DMS 273 (cell line): ENCODE data around the gene LGALS3BP.

Experiments used
- DNase-seq: peaks from one replicate; lab custom pipeline; 2025; ENCODE audit not compliant: unreplicated experiment; lab: John Stamatoyannopoulos, UW

Gene LGALS3BP

DNA sequence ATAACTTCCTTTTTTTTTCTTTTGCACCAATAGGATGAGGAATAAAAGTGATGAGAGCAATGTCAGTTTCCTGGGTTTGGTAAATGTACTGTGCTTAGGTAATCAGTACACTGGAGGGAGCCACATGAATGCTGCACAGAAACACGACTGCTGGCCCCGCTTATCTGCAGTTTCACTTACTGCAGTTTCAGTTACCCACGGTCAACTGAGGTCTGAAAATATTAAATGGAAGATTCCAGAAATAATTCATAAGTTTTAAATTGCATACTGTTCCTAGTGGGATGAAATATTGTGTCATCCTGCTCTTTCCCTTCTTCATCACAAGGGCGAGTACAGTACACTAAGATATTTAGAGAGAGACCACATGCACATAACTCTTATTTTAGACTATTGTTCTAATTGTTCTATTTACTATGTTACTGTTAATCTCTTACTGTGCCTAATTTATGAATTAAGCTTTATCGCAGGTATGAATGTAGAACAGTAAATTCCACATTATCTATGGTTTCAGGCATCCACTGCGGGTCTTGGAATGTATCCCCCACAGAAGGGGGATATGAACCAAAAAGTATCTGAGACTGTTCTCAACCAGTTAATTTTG, 6.4 kb upstream of the LGALS3BP start:
- DNase-seq: peak; percentile 37

DNA sequence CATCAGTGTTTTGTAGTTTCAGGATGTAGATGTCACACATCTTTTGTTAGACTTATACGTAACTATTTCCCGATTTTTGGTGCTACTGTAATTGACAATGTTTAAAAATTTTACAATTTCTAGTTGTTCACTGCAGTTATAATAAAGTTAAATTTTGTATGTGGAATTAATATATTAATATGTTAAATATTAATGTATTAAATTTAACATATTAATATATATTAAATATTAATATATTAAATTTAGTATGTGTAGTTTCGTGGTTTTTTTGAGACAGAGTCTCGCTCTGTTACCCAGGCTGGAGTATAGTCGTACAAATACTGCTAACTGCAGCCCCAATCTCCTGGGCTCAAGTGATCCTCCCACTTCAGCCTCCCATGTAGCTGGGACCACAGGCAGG, 5.7 kb upstream of the LGALS3BP start:
- DNase-seq: no peak

- no peak for DNase-seq
Observed at GRCh38 chr17:78981010-78981888, 1.5 kb upstream of the LGALS3BP start.

GRCh38 chr17:78980624-78980972, 875 bp upstream of the LGALS3BP start:
- no peak for DNase-seq

- peak; percentile 41 for DNase-seq
Observed at GRCh38 chr17:78977997-78978973, 1.4 kb downstream of the LGALS3BP start.

- no peak for DNase-seq
Observed at GRCh38 chr17:78977681-78977943, 2.1 kb downstream of the LGALS3BP start.

DNA sequence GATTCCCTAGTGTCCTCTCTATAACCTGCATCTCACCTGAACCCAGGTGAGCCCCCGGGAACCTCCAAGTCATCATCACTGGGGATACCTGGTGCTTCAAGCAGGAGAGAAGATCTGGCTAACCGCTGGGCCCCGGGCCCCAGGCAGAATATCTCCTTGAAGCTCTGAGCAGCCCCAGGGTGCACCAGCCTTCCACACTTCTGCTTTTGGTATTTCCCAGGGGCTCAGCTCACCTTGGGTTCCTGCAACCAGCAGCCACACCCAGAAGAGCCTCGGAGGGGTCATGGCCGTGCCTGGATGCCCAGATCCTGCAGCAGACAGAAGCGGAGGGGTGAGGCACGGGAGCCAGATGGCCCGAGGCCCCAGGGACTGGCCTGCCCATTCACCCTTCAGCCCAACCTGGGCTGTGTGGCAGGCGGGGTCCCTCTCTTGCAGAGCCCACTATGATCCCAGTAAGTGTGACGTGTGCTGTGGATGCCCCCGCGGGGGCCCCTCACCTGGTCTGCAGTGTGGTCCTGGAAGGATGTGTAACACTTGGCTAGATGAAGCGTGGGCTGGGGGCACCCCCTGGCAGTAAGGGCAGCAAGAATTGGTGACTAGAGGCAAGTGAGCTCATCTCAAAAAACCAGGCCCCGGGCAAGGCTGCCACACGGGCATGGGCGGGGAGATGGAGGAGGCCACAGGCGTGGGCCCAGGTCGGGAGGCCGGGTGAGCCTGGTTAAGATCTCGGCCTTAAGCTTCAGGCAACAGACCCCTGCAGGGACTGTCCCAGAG, 2.6 kb downstream of the LGALS3BP start:
- no peak for DNase-seq

DNA sequence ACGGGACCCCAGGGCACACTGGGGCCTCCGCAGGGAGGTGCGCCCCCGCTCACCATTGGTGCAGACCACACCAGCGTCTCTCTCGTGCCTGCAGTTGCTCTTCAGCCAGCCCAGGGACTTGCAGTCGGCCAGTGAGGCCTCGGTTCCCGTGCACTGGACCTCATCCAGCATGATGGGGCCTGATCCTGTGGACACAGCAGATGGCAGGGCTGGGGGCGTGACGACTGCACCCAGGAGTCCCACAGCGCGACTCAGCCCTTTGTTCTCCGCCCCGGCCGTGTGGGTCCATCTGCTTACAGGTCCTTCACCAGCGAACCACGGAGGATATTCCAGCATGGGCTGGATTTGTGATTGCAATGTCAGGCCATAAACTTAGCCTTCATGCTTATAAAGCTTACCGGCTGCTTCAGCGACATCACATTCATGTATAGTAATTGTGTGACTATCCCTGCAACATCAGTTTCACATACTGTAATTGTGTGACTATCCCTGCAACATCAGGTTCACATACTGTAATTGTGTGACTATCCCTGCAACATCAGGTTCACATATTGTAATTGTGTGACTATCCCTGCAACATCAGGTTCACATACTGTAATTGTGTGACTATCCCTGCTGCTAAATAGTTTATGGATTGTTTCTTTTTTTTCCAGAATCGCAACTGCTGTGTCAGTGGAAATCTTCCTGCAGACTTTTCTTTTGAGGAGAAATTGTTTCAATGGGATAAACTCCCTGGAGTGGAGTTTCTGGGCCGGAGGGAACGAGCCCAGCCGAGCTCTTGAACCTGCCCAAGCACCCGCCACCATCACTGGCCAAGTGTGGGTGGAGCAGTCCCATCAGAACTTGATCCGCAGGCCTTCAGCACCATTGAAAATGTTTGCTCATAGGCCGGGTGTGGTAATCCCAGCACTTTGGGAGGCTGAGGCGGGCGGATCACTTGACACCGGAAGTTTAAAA, 4.8 kb downstream of the LGALS3BP start:
- DNase-seq: peak; percentile 85

DNA sequence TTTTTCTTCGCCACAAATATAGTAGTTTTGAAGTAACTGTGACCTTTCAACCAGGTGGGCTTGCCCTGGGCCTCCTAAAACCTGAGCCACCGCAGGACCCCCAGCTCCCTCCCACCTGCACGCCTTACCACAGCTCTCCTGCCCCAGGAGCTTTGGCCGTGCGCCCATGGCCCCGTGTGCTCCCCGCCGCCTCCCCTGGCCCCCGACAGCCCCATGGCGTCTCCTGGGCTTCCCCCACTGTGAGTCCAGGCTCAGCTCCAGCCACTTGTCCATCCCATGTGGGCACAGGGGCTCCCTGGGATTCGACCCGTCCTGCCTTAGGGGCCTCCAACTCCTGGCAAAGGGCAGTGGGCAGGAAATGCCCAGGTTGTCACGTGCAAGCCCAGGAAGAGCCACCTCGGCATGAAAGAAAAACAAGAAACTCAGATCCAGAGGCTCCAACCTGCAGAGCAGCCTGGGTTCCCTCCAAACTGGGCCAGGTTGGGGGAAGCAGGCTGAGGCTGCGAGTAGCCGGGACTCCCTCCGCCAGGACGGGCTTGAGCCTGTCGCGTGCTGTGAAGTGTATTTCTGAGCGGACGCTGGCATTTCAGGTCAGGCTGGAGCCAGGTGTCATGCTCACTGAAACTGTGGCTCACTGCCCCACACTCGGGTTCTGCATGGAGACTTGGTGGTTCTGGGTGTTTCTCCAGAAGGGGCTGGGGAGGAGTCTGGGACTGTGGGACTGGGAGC, 5.8 kb downstream of the LGALS3BP start:
- no peak for DNase-seq

- peak; percentile 35 for DNase-seq
Observed at GRCh38 chr17:78973196-78973595, 6.5 kb downstream of the LGALS3BP start.

GRCh38 chr17:78972507-78973105, 7.1 kb downstream of the LGALS3BP start:
- no peak for DNase-seq

DNA sequence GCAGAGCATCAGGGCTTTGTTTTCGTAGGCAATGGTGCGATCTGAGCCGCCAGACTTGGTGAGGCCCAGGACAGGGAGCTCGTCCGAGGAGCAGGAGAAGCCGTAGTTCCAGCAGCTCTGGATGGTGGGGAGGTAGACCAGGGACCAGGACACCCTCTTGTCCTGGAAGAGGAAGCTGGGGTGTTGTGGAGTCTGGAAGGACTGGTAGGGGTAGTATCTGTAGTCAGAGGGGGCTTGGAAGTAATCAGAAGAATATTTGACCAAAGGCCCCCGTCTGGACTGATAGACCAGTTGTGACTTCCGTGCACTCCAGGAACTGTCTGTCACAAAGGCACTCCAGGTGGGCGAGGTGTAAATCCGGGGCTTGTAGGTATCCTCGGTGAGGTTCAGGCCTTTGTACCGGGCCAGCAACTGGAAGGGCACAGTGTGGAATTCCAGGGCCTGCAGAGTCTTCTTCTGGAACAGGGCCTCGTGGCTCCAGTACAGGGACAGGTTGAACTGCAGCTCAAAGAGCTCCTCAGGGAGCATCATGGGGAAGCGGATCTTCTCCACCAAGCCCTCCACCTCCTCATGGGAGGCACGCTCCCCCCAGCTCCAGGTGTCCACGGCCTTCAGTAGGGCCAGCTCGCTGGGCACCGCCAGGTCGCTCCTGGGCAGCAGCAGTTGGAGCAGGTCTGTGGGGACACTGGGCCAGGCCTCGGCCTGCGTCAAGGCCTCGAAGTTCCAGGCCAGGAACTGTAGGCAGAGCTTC, 7.8 kb downstream of the LGALS3BP start:
- no peak for DNase-seq

- peak; percentile 88 for DNase-seq
Observed at GRCh38 chr17:78970834-78971755, 8.6 kb downstream of the LGALS3BP start.

DNA sequence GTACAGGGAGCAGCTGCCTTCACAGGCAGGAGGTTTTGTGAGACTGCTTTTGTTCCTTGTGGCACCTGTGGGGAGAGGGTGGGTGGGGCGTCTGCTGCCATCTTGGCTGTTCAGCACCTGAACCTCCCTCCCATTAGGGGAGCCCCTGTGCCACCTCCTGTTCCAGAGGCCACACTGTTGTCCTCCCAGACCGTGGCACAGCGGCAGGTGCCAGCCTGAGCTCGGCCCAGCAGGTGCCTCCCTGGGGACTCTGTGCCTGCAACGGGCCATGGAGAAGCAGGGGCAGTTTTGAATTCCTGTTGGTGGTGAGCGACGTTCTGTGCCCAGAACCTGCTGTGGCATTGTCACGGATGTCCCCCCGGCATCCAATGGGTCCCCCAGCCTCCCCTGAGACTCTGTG, 9.9 kb downstream of the LGALS3BP start:
- no peak for DNase-seq

DNA sequence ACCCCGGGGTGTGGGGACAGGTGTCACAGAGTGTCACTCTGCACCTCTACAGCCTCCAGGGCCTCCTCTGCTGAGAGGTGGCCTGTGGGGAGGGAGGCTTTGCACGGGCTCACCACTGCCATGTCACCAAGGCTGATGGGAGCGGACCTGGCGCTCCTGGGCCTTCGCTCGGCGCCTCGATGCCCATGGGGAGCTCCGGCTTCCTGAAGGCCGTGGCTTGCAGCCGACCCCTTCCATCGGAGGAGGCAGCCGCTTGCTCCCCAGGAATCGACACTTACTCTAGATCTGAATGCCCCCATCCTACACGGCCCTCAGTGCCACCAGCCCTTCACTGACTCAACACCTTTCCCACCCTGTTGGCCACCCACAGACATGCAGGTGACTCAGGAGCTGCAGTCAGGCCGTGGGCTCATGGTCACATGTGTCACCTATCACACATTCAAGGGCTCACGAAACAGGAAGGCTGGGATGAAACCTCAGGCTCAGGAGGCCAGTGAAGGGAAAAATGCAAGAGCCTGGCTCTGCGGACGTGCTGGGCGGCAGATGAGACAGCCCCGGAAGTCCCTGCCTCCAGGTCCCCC, 11.9 kb downstream of the LGALS3BP start:
- no peak for DNase-seq

- no peak for DNase-seq
Observed at GRCh38 chr17:78966910-78967600, 12.7 kb downstream of the LGALS3BP start.
